Suprapubic skin (tissue), 4 donors: ENCODE data around the gene IL3.

ENCODE experiments used
- EP300 ChIP-seq: sonication (generic); formaldehyde crosslinking; IDR thresholded peaks from one replicate; pipeline ENCODE4 v1.6.1; 2017; ENCODE audit warnings: antibody characterized with exemption
- POLR2A ChIP-seq, 2 donors: fragments of 450-650 bp; IDR thresholded peaks; one replicate each; pipeline ENCODE4 v1.6.1; 2017; ENCODE audit warnings: antibody characterized with exemption in 2 of 2, mild to moderate bottlenecking in 2 of 2, moderate library complexity in 2 of 2
- POLR2AphosphoS5 ChIP-seq, 3 donors: sonication (generic); formaldehyde crosslinking; IDR thresholded peaks; one replicate each; pipeline ENCODE4 v1.6.1; 2017; ENCODE audit warnings: antibody characterized with exemption in 3 of 3
- TF ChIP-seq, protein P1 (sequence below), 2 donors: fragments of 200-600 bp in 1 of 2; fragments of 450-650 bp in 1 of 2; sonication (generic) in 1 of 2; IDR thresholded peaks; one replicate each; pipeline ENCODE4 v1.5.1; 2016 to 2019; ENCODE audit warnings: antibody characterized with exemption in 2 of 2, mild to moderate bottlenecking in 1 of 2, moderate library complexity in 1 of 2

DNA sequence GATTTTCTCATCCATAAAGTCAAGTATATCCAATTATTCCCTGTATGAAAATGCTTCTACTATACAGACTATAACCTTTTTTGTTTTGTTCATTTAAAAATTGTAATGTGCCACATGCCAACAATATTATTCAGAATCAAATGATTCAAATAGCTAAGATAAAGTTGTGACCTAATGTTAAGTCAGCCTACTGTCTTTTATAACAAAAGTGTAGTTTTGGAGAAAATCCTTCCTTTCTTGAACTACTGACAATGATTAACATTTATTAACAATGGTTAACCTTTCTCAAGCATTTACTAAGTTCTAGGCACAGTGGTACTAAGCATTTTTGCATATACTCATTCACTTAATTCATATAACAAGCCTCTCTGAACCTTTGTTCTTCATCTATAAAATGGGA is 38.2 kb downstream of the IL3 start:
- TF ChIP-seq, protein P1, sequence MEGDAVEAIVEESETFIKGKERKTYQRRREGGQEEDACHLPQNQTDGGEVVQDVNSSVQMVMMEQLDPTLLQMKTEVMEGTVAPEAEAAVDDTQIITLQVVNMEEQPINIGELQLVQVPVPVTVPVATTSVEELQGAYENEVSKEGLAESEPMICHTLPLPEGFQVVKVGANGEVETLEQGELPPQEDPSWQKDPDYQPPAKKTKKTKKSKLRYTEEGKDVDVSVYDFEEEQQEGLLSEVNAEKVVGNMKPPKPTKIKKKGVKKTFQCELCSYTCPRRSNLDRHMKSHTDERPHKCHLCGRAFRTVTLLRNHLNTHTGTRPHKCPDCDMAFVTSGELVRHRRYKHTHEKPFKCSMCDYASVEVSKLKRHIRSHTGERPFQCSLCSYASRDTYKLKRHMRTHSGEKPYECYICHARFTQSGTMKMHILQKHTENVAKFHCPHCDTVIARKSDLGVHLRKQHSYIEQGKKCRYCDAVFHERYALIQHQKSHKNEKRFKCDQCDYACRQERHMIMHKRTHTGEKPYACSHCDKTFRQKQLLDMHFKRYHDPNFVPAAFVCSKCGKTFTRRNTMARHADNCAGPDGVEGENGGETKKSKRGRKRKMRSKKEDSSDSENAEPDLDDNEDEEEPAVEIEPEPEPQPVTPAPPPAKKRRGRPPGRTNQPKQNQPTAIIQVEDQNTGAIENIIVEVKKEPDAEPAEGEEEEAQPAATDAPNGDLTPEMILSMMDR (IDR thresholded peaks at IDR 0.05): no peak
- no peak for TF ChIP-seq EP300
- no peak for TF ChIP-seq POLR2A (IDR thresholded peaks at IDR 0.05)
- no peak for TF ChIP-seq POLR2AphosphoS5 (IDR thresholded peaks at IDR 0.05)
